ENCODE results near the gene GAGE10. TPM values are rescaled to one million over a fixed set of nuclear protein-coding genes. Genes with fewer than 3 reads are reported as not detected.

The GAGE10 gene
- total and polyA plus RNA-seq, 2 of the 8 experiments (the other 6 are each of a cell fraction or from before 2014, with no cell fraction given), result not detected

DNA sequence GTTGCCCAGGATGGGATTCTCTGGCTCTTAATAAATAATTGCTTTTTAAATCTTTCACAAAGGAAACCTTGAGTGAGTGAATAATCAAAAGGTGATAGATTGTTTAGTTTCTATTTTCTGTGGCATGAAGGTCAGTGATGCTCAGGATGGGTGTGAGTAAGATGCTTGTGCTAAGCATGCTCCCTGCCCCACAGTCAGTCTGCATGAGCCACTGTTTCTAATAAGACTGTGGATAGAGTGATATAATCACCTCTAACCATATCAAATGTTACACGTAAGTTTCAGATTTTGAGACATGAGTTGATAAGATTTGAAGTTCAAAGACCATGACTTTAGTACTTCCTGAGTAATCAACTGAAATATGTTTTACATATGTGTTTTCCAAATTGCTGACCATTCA, 2.7 kb upstream of the GAGE10 start:
- H2AFZ ChIP-seq (ENCODE audit: low read length), result no peak overlapping the region
- no peaks in the 10 kb centered on the region for H4K20me1 ChIP-seq (replicated peaks in 1 of 2; ENCODE audit: control insufficient read depth in 1 of 2, insufficient read depth in 2 of 2, low read length in 2 of 2)
- WGBS, 2 experiments (ENCODE audit: extremely low coverage in 1 of 2, insufficient coverage in 1 of 2, insufficient read length in 1 of 2, insufficient replicate concordance in 2 of 2, low coverage in 1 of 2, low lambda C conversion rate in 2 of 2, missing lambda C conversion rate in 1 of 2), result 92% methylated on average over 1 of the region's 1 CpG; no CpG with 5 or more reads in 1 of the 2 experiments
- no peak overlapping the region for H4K91ac ChIP-seq (replicated peaks; ENCODE audit: insufficient read length, low read length)
- no peaks in the 10 kb centered on the region for H3K79me2 ChIP-seq (ENCODE audit: control insufficient read depth in 1 of 2, insufficient read depth in 2 of 2, low read length in 2 of 2)
- H3K18ac ChIP-seq (ENCODE audit: extremely low read depth, low read length), result no peak overlapping the region
- H3K27ac ChIP-seq (ENCODE audit: low read depth, low read length), result no peak overlapping the region
- H3K4ac ChIP-seq (replicated peaks; ENCODE audit: insufficient read length, low read depth, low read length), result no peak overlapping the region
- H2BK120ac ChIP-seq (replicated peaks; ENCODE audit: low read depth, low read length), result no peak overlapping the region
- H2BK5ac ChIP-seq (ENCODE audit: low read depth, low read length), result no peak overlapping the region
- DNase-seq (ENCODE audit: low read depth in 1 of 2, low spot score in 2 of 2) (no peak), FAIRE-seq (no peak)
- H2AK5ac ChIP-seq (ENCODE audit: low read depth, low read length), result no peak overlapping the region
- no peak overlapping the region for H4K8ac ChIP-seq (ENCODE audit: extremely low read depth, insufficient read depth, low read length)
- no peaks in the 10 kb centered on the region for H3K9me3 ChIP-seq (ENCODE audit: insufficient read depth in 2 of 2, low read depth in 1 of 2, low read length in 1 of 2)
- H4K5ac ChIP-seq (ENCODE audit: insufficient read length, low read depth, low read length), result no peak overlapping the region
- no peak overlapping the region for H3K14ac ChIP-seq (ENCODE audit: insufficient read length)
- H3K27me3 ChIP-seq (replicated peaks in 1 of 4; ENCODE audit: control insufficient read depth in 3 of 4, extremely low read depth in 1 of 4, insufficient read depth in 3 of 4, low read length in 3 of 4), result no peaks in the 10 kb centered on the region
- H2BK12ac ChIP-seq (ENCODE audit: low read depth, low read length), result no peak overlapping the region
- no peak overlapping the region for H2BK20ac ChIP-seq (ENCODE audit: low read length)
- no peak overlapping the region for H2BK15ac ChIP-seq (ENCODE audit: low read length)
- ChIA-PET CTCF (ENCODE audit: partially characterized antibody) (no interaction called here), POLR2A (ENCODE audit: partially characterized antibody) (no interaction called here)
- H3K36me3 ChIP-seq (ENCODE audit: control insufficient read depth in 2 of 4, insufficient read depth in 4 of 4, low read length in 3 of 4), result no peaks in the 10 kb centered on the region
- no peak overlapping the region for H3K9ac ChIP-seq (replicated peaks in 1 of 4; ENCODE audit: extremely low read depth in 1 of 4, low read depth in 3 of 4, low read length in 3 of 4)
- H3K79me1 ChIP-seq (ENCODE audit: low read depth, low read length), result no peaks in the 10 kb centered on the region
- H3K23me2 ChIP-seq (ENCODE audit: low read depth, low read length), result no peaks in the 10 kb centered on the region
- no peak overlapping the region for H3K23ac ChIP-seq (ENCODE audit: insufficient read length)
- no peak overlapping the region for H3K4me3 ChIP-seq (ENCODE audit: extremely low read depth in 1 of 4, insufficient read depth in 2 of 4, low read depth in 3 of 4, low read length in 4 of 4)
- H3K4me1 ChIP-seq (replicated peaks in 1 of 4; ENCODE audit: control insufficient read depth in 3 of 4, insufficient read depth in 4 of 4, low read length in 3 of 4), result no peaks in the 10 kb centered on the region
- H3K56ac ChIP-seq (replicated peaks; ENCODE audit: insufficient read length, low read depth, low read length), result no peak overlapping the region
- no peak overlapping the region for H3K4me2 ChIP-seq (ENCODE audit: insufficient read depth in 1 of 2, low read depth in 2 of 2, low read length in 2 of 2)
- TF ChIP-seq TEAD4 (IDR thresholded peaks at IDR 0.05; ENCODE audit: low read depth, low read length), result no peak
- no peak for TF ChIP-seq KDM4A (IDR thresholded peaks at IDR 0.05; ENCODE audit: low read depth, low read length, severe bottlenecking)
- TF ChIP-seq TBP (IDR thresholded peaks at IDR 0.05; ENCODE audit: low read depth, low read length), result no peak
- TF ChIP-seq, protein P1, sequence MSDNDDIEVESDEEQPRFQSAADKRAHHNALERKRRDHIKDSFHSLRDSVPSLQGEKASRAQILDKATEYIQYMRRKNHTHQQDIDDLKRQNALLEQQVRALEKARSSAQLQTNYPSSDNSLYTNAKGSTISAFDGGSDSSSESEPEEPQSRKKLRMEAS (IDR thresholded peaks at IDR 0.05), result no peak
- TF ChIP-seq MAFK (IDR thresholded peaks at IDR 0.05; ENCODE audit: low read depth, low read length), result no peak
- no peak for TF ChIP-seq HDAC2 (IDR thresholded peaks at IDR 0.05; ENCODE audit: borderline replicate concordance in 1 of 2, low read depth in 2 of 2, low read length in 2 of 2)
- TF ChIP-seq ASH2L (IDR thresholded peaks at IDR 0.05; ENCODE audit: low read length), result no peak
- TF ChIP-seq RNF2 (IDR thresholded peaks at IDR 0.05; ENCODE audit: borderline replicate concordance, low read depth, low read length, missing control alignments, poor library complexity, severe bottlenecking), result no peak
- no peak for TF ChIP-seq ZNF274 (IDR thresholded peaks at IDR 0.05; ENCODE audit: borderline replicate concordance, extremely low read depth, low read length)
- no peak for TF ChIP-seq NRF1 (IDR thresholded peaks at IDR 0.05; ENCODE audit: low read depth, low read length)
- no peak for TF ChIP-seq CREB1 (IDR thresholded peaks at IDR 0.05)
- no peak for TF ChIP-seq POLR2AphosphoS5 (IDR thresholded peaks at IDR 0.05; ENCODE audit: low read depth, low read length)

Data from H1 (cell line).